ENCODE data around the gene FAAP20. TPM values are rescaled to one million over a fixed set of nuclear protein-coding genes. Genes with fewer than 3 reads are reported as not detected.

FAAP20 gene
- total and polyA plus RNA-seq, 9 of the 15 experiments (the other 6 are each of a cell fraction or from before 2014, with no cell fraction given) = 0.58 to 143 (median 9.9) TPM

- TF ChIP-seq CREM (IDR thresholded peaks at IDR 0.05; ENCODE audit: low read depth) = no peak
- 0 out of 2 replicates have a peak, but pooled peaks have one; percentile 27 for TF ChIP-seq TFAP4 (CRISPR knock-in tag; IDR thresholded peaks at IDR 0.05; ENCODE audit: borderline replicate concordance)
- no peak for TF ChIP-seq U2AF1 (optimal IDR thresholded peaks at IDR 0.05; ENCODE audit: low read depth, low read length)
- no peak for TF ChIP-seq THAP12 (CRISPR knock-in tag; IDR thresholded peaks at IDR 0.05)
- TF ChIP-seq E2F1 (CRISPR knock-in tag; IDR thresholded peaks at IDR 0.05) = no peak
- TF ChIP-seq RNF219 (CRISPR knock-in tag; IDR thresholded peaks at IDR 0.05) = no peak
- no peak for TF ChIP-seq CC2D1A (IDR thresholded peaks at IDR 0.05)
- no peak for TF ChIP-seq CREBBP (IDR thresholded peaks at IDR 0.05; ENCODE audit: low read depth, low read length)
- TF ChIP-seq ZNF830 (CRISPR knock-in tag; IDR thresholded peaks at IDR 0.05) = no peak
- TF ChIP-seq PHTF2 (CRISPR knock-in tag; IDR thresholded peaks at IDR 0.05) = no peak
- no peak for TF ChIP-seq FOS (IDR thresholded peaks at IDR 0.05; ENCODE audit: extremely low read depth, insufficient read length)
- no peak for TF ChIP-seq ILK (tag; IDR thresholded peaks at IDR 0.05; ENCODE audit: borderline replicate concordance, low read depth)
- TF ChIP-seq NFE2 (IDR thresholded peaks at IDR 0.05; ENCODE audit: low read depth) = no peak
- no peak for TF ChIP-seq TRIM24 (IDR thresholded peaks at IDR 0.05)
- no peak for TF ChIP-seq EZH2 (IDR thresholded peaks at IDR 0.05; ENCODE audit: borderline replicate concordance, low read depth, low read length)
- TF ChIP-seq ZNF76 (CRISPR knock-in tag; IDR thresholded peaks at IDR 0.05; ENCODE audit: borderline replicate concordance) = no peak
- TF ChIP-seq SRSF3 (IDR thresholded peaks at IDR 0.05; ENCODE audit: insufficient read depth, low read length) = 0 out of 2 replicates have a peak, but pooled peaks have one; percentile 30
- TF ChIP-seq RBBP5 (IDR thresholded peaks at IDR 0.05; ENCODE audit: borderline replicate concordance, insufficient read depth, low read length, poor library complexity, severe bottlenecking) = peak; percentile 23
- TF ChIP-seq TBP (optimal IDR thresholded peaks at IDR 0.05; ENCODE audit: low read depth, low read length) = no peak
- TF ChIP-seq ZNF23 (CRISPR knock-in tag; IDR thresholded peaks at IDR 0.05) = no peak
- TF ChIP-seq GTF2B (IDR thresholded peaks at IDR 0.05; ENCODE audit: extremely low read depth, insufficient read length) = no peak
Measured at GRCh38 chr1:2193514-2194281, 874 bp downstream of the FAAP20 start (continued).
